Measurements from ENCODE around the gene CAMKMT.

GRCh38 chr2:44448860-44449527 is 87.2 kb downstream of the CAMKMT start:
- TF ChIP-seq, protein P1, sequence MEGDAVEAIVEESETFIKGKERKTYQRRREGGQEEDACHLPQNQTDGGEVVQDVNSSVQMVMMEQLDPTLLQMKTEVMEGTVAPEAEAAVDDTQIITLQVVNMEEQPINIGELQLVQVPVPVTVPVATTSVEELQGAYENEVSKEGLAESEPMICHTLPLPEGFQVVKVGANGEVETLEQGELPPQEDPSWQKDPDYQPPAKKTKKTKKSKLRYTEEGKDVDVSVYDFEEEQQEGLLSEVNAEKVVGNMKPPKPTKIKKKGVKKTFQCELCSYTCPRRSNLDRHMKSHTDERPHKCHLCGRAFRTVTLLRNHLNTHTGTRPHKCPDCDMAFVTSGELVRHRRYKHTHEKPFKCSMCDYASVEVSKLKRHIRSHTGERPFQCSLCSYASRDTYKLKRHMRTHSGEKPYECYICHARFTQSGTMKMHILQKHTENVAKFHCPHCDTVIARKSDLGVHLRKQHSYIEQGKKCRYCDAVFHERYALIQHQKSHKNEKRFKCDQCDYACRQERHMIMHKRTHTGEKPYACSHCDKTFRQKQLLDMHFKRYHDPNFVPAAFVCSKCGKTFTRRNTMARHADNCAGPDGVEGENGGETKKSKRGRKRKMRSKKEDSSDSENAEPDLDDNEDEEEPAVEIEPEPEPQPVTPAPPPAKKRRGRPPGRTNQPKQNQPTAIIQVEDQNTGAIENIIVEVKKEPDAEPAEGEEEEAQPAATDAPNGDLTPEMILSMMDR (IDR thresholded peaks at IDR 0.05), result no peak
- TF ChIP-seq EZH2 (IDR thresholded peaks at IDR 0.05; ENCODE audit: borderline replicate concordance, insufficient read depth, low read depth, low read length, poor library complexity, severe bottlenecking), result no peak

Data from B cell (primary cell).